Measurements from ENCODE around the gene LIMK1.
"Not testable (repeated sequence)": the region's sequence is repeated elsewhere in the genome, so short reads cannot be mapped to it uniquely, and the experiment has no call there.

Gene LIMK1

DNA sequence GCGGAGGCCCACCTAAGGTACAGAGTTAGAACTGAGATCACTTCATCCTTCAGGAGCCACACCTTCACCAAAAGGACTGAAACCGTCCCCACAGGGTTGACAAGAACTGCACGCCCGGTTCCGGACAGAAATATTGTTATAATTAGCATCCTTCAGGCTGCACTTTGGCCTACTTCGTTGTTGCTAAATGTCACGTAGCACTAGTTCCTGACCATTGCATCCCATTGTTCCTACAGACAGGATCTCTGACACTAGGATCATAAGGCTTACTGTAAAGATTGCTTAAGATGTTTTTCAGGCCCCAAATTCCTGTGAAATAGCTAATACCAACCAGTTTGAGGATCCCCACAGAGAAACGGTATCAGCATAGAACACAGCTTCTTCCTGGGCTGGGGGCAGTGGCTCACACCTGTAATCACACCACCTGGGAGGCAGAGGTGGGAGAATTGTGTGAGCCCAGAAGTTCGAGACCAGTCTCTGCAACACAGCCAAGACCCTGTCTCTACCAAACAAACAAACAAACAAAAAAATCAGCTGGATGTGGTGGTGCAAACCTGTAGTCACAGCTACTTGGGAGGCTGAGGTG lies 72.3 kb downstream of the LIMK1 start:
- Histone ChIP-seq H3K27me3 (replicated peaks in 2 of 5; ENCODE audit: control insufficient read depth in 4 of 5, insufficient read depth in 5 of 5, low read length in 4 of 5) (no peaks in the 10 kb centered on the region), H3K36me3 (ENCODE audit: control insufficient read depth in 4 of 4, insufficient read depth in 4 of 4, low read length in 3 of 4) (no peaks in the 10 kb centered on the region), H3K27ac (ENCODE audit: insufficient read depth in 1 of 2, low read depth in 1 of 2, low read length in 2 of 2, poor library complexity in 1 of 2, severe bottlenecking in 2 of 2) (no peak overlapping the region), H3K4me3 (ENCODE audit: control insufficient read depth in 1 of 7, extremely low read depth in 1 of 7, insufficient read depth in 4 of 7, low read depth in 2 of 7, low read length in 6 of 7) (no peak overlapping the region), H3K4me1 (ENCODE audit: control extremely low read depth in 1 of 4, control insufficient read depth in 4 of 4, insufficient read depth in 4 of 4, low read length in 3 of 4) (no peaks in the 10 kb centered on the region), H3K9me3 (ENCODE audit: control extremely low read depth in 1 of 5, control insufficient read depth in 4 of 5, insufficient read depth in 2 of 5, low read depth in 1 of 5, low read length in 4 of 5) (no peaks in the 10 kb centered on the region)
- 92% methylated on average over 8 of the region's 9 CpGs for WGBS (ENCODE audit: insufficient coverage)
- POLR2A ChIA-PET = no interaction called here
- CTCF ChIA-PET = interaction anchor here (0.9 kb wide), 1 partner anchor 9 kb away, joined by 4 read pairs; no protein-coding TSS in a partner anchor
- DNase-seq = no peak

DNA sequence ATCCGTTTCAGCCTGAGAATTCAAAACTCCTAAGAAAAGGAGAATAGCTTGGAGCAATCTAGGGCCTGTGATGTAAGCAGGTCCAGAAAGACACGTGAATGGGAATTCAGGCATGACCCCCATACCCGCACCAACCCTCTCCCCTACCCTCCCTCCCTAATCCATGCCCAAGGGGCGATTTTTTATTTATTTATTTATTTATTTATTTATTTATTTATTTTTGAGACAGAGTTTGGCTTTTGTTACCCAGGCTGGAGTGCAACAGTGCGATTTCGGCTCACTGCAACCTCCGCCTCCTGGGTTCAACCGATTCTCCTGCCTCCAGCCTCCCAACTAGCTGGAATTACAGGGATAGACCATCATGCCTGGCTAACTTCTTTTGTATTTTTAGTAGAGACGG lies 74.0 kb downstream of the LIMK1 start:
- ChIA-PET POLR2A (no interaction called here), CTCF (no interaction called here)
- 92% methylated on average over 6 of the region's 9 CpGs for WGBS (ENCODE audit: insufficient coverage)
- no peaks in the 10 kb centered on the region for H3K4me1 ChIP-seq (ENCODE audit: control extremely low read depth in 1 of 4, control insufficient read depth in 4 of 4, insufficient read depth in 4 of 4, low read length in 3 of 4)
- no peaks in the 10 kb centered on the region for H3K9me3 ChIP-seq (ENCODE audit: control extremely low read depth in 1 of 5, control insufficient read depth in 4 of 5, insufficient read depth in 2 of 5, low read depth in 1 of 5, low read length in 4 of 5)
- no peak overlapping the region for H3K27ac ChIP-seq (ENCODE audit: insufficient read depth in 1 of 2, low read depth in 1 of 2, low read length in 2 of 2, poor library complexity in 1 of 2, severe bottlenecking in 2 of 2)
- H3K4me3 ChIP-seq (ENCODE audit: control insufficient read depth in 1 of 7, extremely low read depth in 1 of 7, insufficient read depth in 4 of 7, low read depth in 2 of 7, low read length in 6 of 7) = no peak overlapping the region
- H3K36me3 ChIP-seq (ENCODE audit: control insufficient read depth in 4 of 4, insufficient read depth in 4 of 4, low read length in 3 of 4) = no peaks in the 10 kb centered on the region
- no peak for DNase-seq
- H3K27me3 ChIP-seq (replicated peaks in 2 of 5; ENCODE audit: control insufficient read depth in 4 of 5, insufficient read depth in 5 of 5, low read length in 4 of 5) = no peaks in the 10 kb centered on the region

DNA sequence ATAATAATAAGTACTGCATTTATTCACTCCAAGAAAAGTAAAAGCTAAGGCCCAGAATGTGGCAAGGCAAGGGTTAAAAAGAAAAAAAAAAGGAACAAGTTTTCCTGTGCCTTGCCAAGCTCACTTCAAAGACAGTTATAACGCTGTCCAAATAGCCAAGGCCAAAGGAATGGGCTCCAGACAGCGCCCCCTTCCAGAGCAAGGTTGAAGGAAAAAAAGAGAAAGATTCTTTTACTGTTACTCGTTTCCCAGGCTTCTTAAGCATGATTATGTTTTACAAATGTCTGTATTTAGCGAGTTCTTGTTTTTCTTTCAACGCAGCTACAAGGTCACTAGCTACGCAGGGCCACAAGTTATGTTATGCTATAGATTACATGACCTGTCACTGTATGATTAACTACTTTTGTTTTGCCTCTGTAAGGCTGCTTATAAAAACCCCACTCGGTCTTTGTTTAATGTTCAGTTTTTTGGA lies 81.4 kb downstream of the LIMK1 start:
- H3K27ac ChIP-seq (ENCODE audit: insufficient read depth in 1 of 2, low read depth in 1 of 2, low read length in 2 of 2, poor library complexity in 1 of 2, severe bottlenecking in 2 of 2) = no peak overlapping the region
- ChIA-PET CTCF (interaction anchor here (0.7 to 1.6 kb wide), 4 partner anchors 9 to 297 kb away, joined by 3 to 5 read pairs (median 4); partner anchors contain the start of gene EIF4H), POLR2A (no interaction called here)
- no peaks in the 10 kb centered on the region for H3K4me1 ChIP-seq (ENCODE audit: control extremely low read depth in 1 of 4, control insufficient read depth in 4 of 4, insufficient read depth in 4 of 4, low read length in 3 of 4)
- no peak overlapping the region for H3K4me3 ChIP-seq (ENCODE audit: control insufficient read depth in 1 of 7, extremely low read depth in 1 of 7, insufficient read depth in 4 of 7, low read depth in 2 of 7, low read length in 6 of 7)
- H3K27me3 ChIP-seq (replicated peaks in 2 of 5; ENCODE audit: control insufficient read depth in 4 of 5, insufficient read depth in 5 of 5, low read length in 4 of 5) = no peaks in the 10 kb centered on the region
- DNase-seq = peak in 1 of 3 donors; percentile 35
- 60% methylated on average over 3 of the region's 7 CpGs for WGBS (ENCODE audit: insufficient coverage)
- H3K9me3 ChIP-seq (ENCODE audit: control extremely low read depth in 1 of 5, control insufficient read depth in 4 of 5, insufficient read depth in 2 of 5, low read depth in 1 of 5, low read length in 4 of 5) = no peaks in the 10 kb centered on the region
- H3K36me3 ChIP-seq (ENCODE audit: control insufficient read depth in 4 of 4, insufficient read depth in 4 of 4, low read length in 3 of 4) = no peaks in the 10 kb centered on the region

DNA sequence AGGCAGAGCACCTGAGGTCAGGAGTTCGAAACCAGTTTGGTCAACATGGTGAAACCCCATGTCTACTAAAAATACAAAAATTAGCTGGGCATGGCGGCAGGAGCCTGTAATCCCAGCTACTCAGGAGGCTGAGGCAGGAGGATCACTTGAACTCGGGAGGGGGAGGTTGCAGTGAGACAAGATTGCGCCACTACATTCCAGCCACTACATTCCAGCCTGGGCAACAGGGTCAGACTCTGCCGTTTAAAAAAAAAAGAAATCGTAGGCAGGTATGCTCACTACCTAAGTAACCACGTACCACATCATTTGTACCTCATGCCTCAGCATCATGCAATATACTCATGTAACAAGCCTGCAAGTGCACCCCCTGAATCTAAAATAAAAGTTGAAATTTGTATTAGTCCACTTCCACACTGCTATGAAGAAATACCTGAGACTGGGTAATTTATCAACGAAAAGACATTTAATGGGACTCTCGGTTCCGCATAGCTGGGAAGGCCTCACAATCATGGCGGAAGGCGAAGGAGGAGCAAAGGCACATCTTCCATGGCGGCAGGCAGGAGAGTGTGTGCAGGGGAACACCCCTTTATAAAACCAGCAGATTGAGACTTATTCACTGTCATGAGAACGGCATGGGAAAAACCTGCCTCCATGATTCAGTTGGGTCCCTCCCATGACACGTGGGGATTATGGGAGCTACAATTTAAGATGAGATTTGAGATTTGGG lies 82.4 kb downstream of the LIMK1 start:
- DNase-seq = no peak
- H3K4me3 ChIP-seq (ENCODE audit: control insufficient read depth in 1 of 7, extremely low read depth in 1 of 7, insufficient read depth in 4 of 7, low read depth in 2 of 7, low read length in 6 of 7) = no peak overlapping the region
- no peaks in the 10 kb centered on the region for H3K27me3 ChIP-seq (replicated peaks in 2 of 5; ENCODE audit: control insufficient read depth in 4 of 5, insufficient read depth in 5 of 5, low read length in 4 of 5)
- POLR2A ChIA-PET = no interaction called here
- H3K4me1 ChIP-seq (ENCODE audit: control extremely low read depth in 1 of 4, control insufficient read depth in 4 of 4, insufficient read depth in 4 of 4, low read length in 3 of 4) = no peaks in the 10 kb centered on the region
- H3K36me3 ChIP-seq (ENCODE audit: control insufficient read depth in 4 of 4, insufficient read depth in 4 of 4, low read length in 3 of 4) = no peaks in the 10 kb centered on the region
- 98% methylated on average over 8 of the region's 15 CpGs for WGBS (ENCODE audit: insufficient coverage)
- H3K9me3 ChIP-seq (ENCODE audit: control extremely low read depth in 1 of 5, control insufficient read depth in 4 of 5, insufficient read depth in 2 of 5, low read depth in 1 of 5, low read length in 4 of 5) = no peaks in the 10 kb centered on the region
- H3K27ac ChIP-seq (ENCODE audit: insufficient read depth in 1 of 2, low read depth in 1 of 2, low read length in 2 of 2, poor library complexity in 1 of 2, severe bottlenecking in 2 of 2) = no peak overlapping the region
- CTCF ChIA-PET = interaction anchor here (0.9 kb wide), 1 partner anchor 99 kb away, joined by 4 read pairs; no protein-coding TSS in a partner anchor

DNA sequence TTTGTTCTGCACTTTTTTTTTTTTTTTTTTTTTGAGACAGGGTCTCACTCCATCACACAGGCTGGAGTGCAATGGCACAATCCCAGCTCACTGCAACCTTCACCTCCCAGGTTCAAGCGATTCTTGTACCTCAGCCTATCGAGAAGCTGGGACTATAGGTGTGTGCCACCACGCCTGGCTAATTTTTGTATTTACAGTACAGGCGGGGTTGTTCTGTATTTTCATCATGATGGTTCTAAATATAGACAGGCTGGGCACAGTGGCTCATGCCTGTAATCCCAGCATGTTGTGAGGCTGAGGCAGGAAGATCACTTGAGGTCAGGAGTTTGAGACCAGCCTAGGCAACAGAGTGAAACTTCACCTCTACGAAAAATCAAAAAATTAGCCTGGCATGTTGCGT lies 83.7 kb downstream of the LIMK1 start:
- WGBS (ENCODE audit: insufficient coverage) = 98% methylated on average over 6 of the region's 6 CpGs
- H3K4me3 ChIP-seq (ENCODE audit: control insufficient read depth in 1 of 7, extremely low read depth in 1 of 7, insufficient read depth in 4 of 7, low read depth in 2 of 7, low read length in 6 of 7); POLR2A ChIA-PET; H3K27ac ChIP-seq (ENCODE audit: insufficient read depth in 1 of 2, low read depth in 1 of 2, low read length in 2 of 2, poor library complexity in 1 of 2, severe bottlenecking in 2 of 2); H3K36me3 ChIP-seq (ENCODE audit: control insufficient read depth in 4 of 4, insufficient read depth in 4 of 4, low read length in 3 of 4); DNase-seq; H3K27me3 ChIP-seq (replicated peaks in 2 of 5; ENCODE audit: control insufficient read depth in 4 of 5, insufficient read depth in 5 of 5, low read length in 4 of 5); H3K4me1 ChIP-seq (ENCODE audit: control extremely low read depth in 1 of 4, control insufficient read depth in 4 of 4, insufficient read depth in 4 of 4, low read length in 3 of 4); H3K9me3 ChIP-seq (ENCODE audit: control extremely low read depth in 1 of 5, control insufficient read depth in 4 of 5, insufficient read depth in 2 of 5, low read depth in 1 of 5, low read length in 4 of 5): not testable (repeated sequence)
- CTCF ChIA-PET = interaction anchor here (0.7 kb wide), 1 partner anchor 10 kb away, joined by 3 read pairs; no protein-coding TSS in a partner anchor
